Caco-2 (cell line): ENCODE measurements around the gene KCNE5. TPM values are rescaled to one million over a fixed set of nuclear protein-coding genes. Genes with fewer than 3 reads are reported as not detected.

ENCODE experiments used
- BruUV-seq: library from RNA; stranded (reverse); fragments of 400-500 nt; replicated peaks from 2 replicates; lab custom pipeline; 2021; lab: Mats Ljungman, UMichigan
- CTCF ChIA-PET: fragments of 300-600 bp; sonication (Branson Sonifier 250); formaldehyde crosslinking; loops from one replicate; lab custom pipeline; 2022; ENCODE audit warnings: antibody characterized with exemption; lab: Charles Lee
- POLR2A ChIA-PET: fragments of 300-600 bp; sonication (Branson Sonifier 250); formaldehyde crosslinking; loops from one replicate; lab custom pipeline; 2022; ENCODE audit warnings: antibody characterized with exemption; lab: Charles Lee
- DNase-seq, 2 experiments: peaks; one replicate each; pipeline versions ENCODE4 v3.0.0 to v3.0.0-alpha.2; 2020 to 2022
- H3K27me3 ChIP-seq: replicated peaks from 2 replicates; pipeline ENCODE4 v1.6.0; 2011; ENCODE audit warnings: low read length; ENCODE audit not compliant: control insufficient read depth, insufficient read depth
- H3K36me3 ChIP-seq: 2 replicates; pipeline ENCODE4 v1.5.1; 2011; ENCODE audit warnings: low read length; ENCODE audit not compliant: control insufficient read depth, insufficient read depth
- H3K4me1 ChIP-seq: fragments of 250-450 bp; sonication (Bioruptor Pico); 2 replicates; pipeline ENCODE4 v1.5.1; 2020; ENCODE audit warnings: mild to moderate bottlenecking
- H3K4me3 ChIP-seq: 2 replicates; pipeline ENCODE4 v1.5.1; 2011; ENCODE audit warnings: low read depth, mild to moderate bottlenecking, control low read depth, low read length
- H3K9me3 ChIP-seq: fragments of 250-450 bp; sonication (Bioruptor Pico); 2 replicates; pipeline ENCODE4 v1.5.1; 2020; ENCODE audit warnings: mild to moderate bottlenecking, moderate library complexity
- H3K27ac Mint-ChIP-seq: one replicate; pipeline ENCODE4 v1.8.0; 2022; ENCODE audit warnings: mixed read lengths; ENCODE audit not compliant: unreplicated experiment
- H3K27me3 Mint-ChIP-seq: one replicate; pipeline ENCODE4 v1.8.0; 2022; ENCODE audit warnings: mixed read lengths; ENCODE audit not compliant: insufficient read depth, unreplicated experiment
- H3K36me3 Mint-ChIP-seq: one replicate; pipeline ENCODE4 v1.8.0; 2022; ENCODE audit warnings: mild to moderate bottlenecking, mixed read lengths; ENCODE audit not compliant: insufficient read depth, unreplicated experiment
- H3K4me1 Mint-ChIP-seq: one replicate; pipeline ENCODE4 v1.8.0; 2022; ENCODE audit warnings: low read depth, mixed read lengths; ENCODE audit not compliant: unreplicated experiment
- H3K4me3 Mint-ChIP-seq: one replicate; pipeline ENCODE4 v1.8.0; 2022; ENCODE audit warnings: mild to moderate bottlenecking, moderate library complexity, mixed read lengths; ENCODE audit not compliant: unreplicated experiment
- H3K9me3 Mint-ChIP-seq: one replicate; pipeline ENCODE4 v1.8.0; 2022; ENCODE audit warnings: mixed read lengths; ENCODE audit not compliant: unreplicated experiment
- intact Hi-C: fragments of 100-400 bp; cut with micrococcal nuclease; formaldehyde crosslinking; loops from one replicate; pipeline ENCODE4 v1.10.0; 2022; ENCODE audit not compliant: unreplicated experiment
- total RNA-seq: library from RNA; stranded (reverse); gene quantifications from 2 replicates; pipeline ENCODE4 v1.2.3, GENCODE V29; 2022
- TF ChIP-seq, protein P1 (sequence below), 2 experiments: fragments of 200-600 bp in 1 of 2; IDR thresholded peaks; 1 replicate in 1 of 2; 2 replicates in 1 of 2; pipeline versions ENCODE4 v1.5.1 to v1.8.0; 2011 to 2022; ENCODE audit warnings: antibody characterized with exemption in 1 of 2, control low read depth in 1 of 2, inconsistent platforms in 1 of 2, low read depth in 1 of 2, low read length in 1 of 2, mild to moderate bottlenecking in 1 of 2, moderate library complexity in 1 of 2; ENCODE audit not compliant: insufficient read depth in 1 of 2, severe bottlenecking in 1 of 2, unreplicated experiment in 1 of 2

Gene KCNE5
- total RNA-seq, 1 experiment from 2014 or later = 0.20 TPM

DNA sequence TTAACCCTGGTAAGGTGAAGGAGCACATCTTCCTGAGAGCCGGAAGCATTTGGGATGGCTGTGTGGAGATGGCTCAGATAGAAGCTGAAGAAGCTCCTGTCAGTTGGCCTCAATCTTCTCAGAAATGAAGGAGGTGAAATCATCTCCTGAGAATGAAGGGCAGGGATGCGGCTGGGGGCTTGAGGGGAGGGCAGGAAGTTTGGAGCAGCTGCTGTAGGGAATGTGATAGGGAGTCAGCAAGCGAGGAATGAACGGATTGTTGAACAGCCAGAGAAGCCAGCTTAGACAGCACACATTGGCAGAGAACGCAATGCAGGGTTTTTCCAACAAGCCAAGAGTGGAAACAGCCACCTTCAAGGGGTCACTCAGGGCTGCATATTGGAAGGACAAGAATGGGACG lies 10.0 kb downstream of the KCNE5 start:
- H3K36me3 ChIP-seq = no peaks in the 10 kb centered on the region
- no peak overlapping the region for H3K27ac Mint-ChIP-seq
- no peak overlapping the region for H3K4me3 ChIP-seq
- H3K4me1 Mint-ChIP-seq = no peaks in the 10 kb centered on the region
- POLR2A ChIA-PET = no interaction called here
- H3K36me3 Mint-ChIP-seq = no peaks in the 10 kb centered on the region
- H3K27me3 ChIP-seq = no peaks in the 10 kb centered on the region
- no peaks in the 10 kb centered on the region for H3K9me3 Mint-ChIP-seq
- no peaks in the 10 kb centered on the region for H3K27me3 Mint-ChIP-seq
- H3K4me1 ChIP-seq = no peaks in the 10 kb centered on the region
- H3K9me3 ChIP-seq = no peaks in the 10 kb centered on the region
- intact Hi-C loops = no loop called here
- BruUV-seq = no TSS peak
- no peak for DNase-seq
- no peak overlapping the region for H3K4me3 Mint-ChIP-seq
- TF ChIP-seq, protein P1, sequence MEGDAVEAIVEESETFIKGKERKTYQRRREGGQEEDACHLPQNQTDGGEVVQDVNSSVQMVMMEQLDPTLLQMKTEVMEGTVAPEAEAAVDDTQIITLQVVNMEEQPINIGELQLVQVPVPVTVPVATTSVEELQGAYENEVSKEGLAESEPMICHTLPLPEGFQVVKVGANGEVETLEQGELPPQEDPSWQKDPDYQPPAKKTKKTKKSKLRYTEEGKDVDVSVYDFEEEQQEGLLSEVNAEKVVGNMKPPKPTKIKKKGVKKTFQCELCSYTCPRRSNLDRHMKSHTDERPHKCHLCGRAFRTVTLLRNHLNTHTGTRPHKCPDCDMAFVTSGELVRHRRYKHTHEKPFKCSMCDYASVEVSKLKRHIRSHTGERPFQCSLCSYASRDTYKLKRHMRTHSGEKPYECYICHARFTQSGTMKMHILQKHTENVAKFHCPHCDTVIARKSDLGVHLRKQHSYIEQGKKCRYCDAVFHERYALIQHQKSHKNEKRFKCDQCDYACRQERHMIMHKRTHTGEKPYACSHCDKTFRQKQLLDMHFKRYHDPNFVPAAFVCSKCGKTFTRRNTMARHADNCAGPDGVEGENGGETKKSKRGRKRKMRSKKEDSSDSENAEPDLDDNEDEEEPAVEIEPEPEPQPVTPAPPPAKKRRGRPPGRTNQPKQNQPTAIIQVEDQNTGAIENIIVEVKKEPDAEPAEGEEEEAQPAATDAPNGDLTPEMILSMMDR (IDR thresholded peaks at IDR 0.05; ENCODE audit: insufficient read depth in 1 of 2, low read depth in 1 of 2, low read length in 1 of 2, severe bottlenecking in 1 of 2, unreplicated experiment in 1 of 2) = no peak
- CTCF ChIA-PET = no interaction called here

DNA sequence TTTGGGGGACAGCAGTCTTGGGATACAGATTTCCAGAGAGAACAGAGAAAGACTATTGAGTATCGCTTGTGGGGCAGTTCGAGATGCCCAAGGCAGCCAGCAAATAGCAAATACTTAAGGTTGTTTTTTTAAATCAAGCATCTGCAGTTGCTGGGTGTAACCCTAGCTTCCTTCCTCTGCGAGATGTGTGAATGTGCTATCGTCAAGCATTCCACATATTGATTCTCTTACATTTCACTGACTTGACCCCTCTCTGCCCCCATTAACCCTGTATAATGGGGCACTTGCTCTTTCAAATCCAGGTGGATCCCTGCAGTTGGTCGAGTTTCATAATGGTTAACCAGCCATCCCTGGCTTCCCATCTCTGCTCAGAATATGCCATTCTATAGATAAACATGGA lies 23.5 kb downstream of the KCNE5 start:
- CTCF ChIA-PET = no interaction called here
- peaks cover 10% of the 10 kb centered on the region for H3K27me3 Mint-ChIP-seq

GRCh38 chrX:109600237-109600651 lies 24.7 kb downstream of the KCNE5 start:
- POLR2A ChIA-PET = no interaction called here
- no peaks in the 10 kb centered on the region for H3K4me1 Mint-ChIP-seq
- H3K4me3 Mint-ChIP-seq = peak overlapping the region; percentile 12
- intact Hi-C loops = no loop called here
- BruUV-seq = no TSS peak
- no peak overlapping the region for H3K4me3 ChIP-seq
- no peaks in the 10 kb centered on the region for H3K4me1 ChIP-seq
- H3K36me3 ChIP-seq = no peaks in the 10 kb centered on the region
- no peak for DNase-seq
- H3K27me3 Mint-ChIP-seq = peaks cover 6% of the 10 kb centered on the region
- no peaks in the 10 kb centered on the region for H3K27me3 ChIP-seq
- CTCF ChIA-PET = no interaction called here
- H3K9me3 ChIP-seq = no peaks in the 10 kb centered on the region
- H3K27ac Mint-ChIP-seq = no peak overlapping the region
- H3K36me3 Mint-ChIP-seq = no peaks in the 10 kb centered on the region
- TF ChIP-seq, protein P1 (IDR thresholded peaks at IDR 0.05; ENCODE audit: insufficient read depth in 1 of 2, low read depth in 1 of 2, low read length in 1 of 2, severe bottlenecking in 1 of 2, unreplicated experiment in 1 of 2) = no peak
- H3K9me3 Mint-ChIP-seq = peaks cover 9% of the 10 kb centered on the region

More for the DNA sequence above, 23.5 kb downstream of the KCNE5 start:
- no peaks in the 10 kb centered on the region for H3K36me3 ChIP-seq
- H3K36me3 Mint-ChIP-seq = no peaks in the 10 kb centered on the region
- POLR2A ChIA-PET = no interaction called here
- no peak overlapping the region for H3K4me3 Mint-ChIP-seq
- peaks cover 22% of the 10 kb centered on the region for H3K9me3 Mint-ChIP-seq
- BruUV-seq = no TSS peak
- no peak for DNase-seq
- peak overlapping the region; percentile 59 for H3K27ac Mint-ChIP-seq
- H3K4me1 Mint-ChIP-seq = no peaks in the 10 kb centered on the region
- no peak overlapping the region for H3K4me3 ChIP-seq
- H3K9me3 ChIP-seq = no peaks in the 10 kb centered on the region
- no peaks in the 10 kb centered on the region for H3K27me3 ChIP-seq
- intact Hi-C loops = no loop called here
- H3K4me1 ChIP-seq = no peaks in the 10 kb centered on the region
- TF ChIP-seq, protein P1 (IDR thresholded peaks at IDR 0.05; ENCODE audit: insufficient read depth in 1 of 2, low read depth in 1 of 2, low read length in 1 of 2, severe bottlenecking in 1 of 2, unreplicated experiment in 1 of 2) = no peak
